ENCODE measurements around the gene ITGB5. TPM values are rescaled to one million over a fixed set of nuclear protein-coding genes. Genes with fewer than 3 reads are reported as not detected.
"Not testable (repeated sequence)": the region's sequence is repeated elsewhere in the genome, so short reads cannot be mapped to it uniquely, and the experiment has no call there.

ITGB5 gene
- total RNA-seq, 2 donors from 2014 or later, result 262 to 329 TPM

GRCh38 chr3:124792341-124793040 lies 94.7 kb downstream of the ITGB5 start:
- peaks cover 80% of the 10 kb centered on the region for H3K36me3 Mint-ChIP-seq (ENCODE audit: low read depth)
- H3K27ac Mint-ChIP-seq, result peak overlapping the region; percentile 39
- H3K4me3 ChIP-seq (ENCODE audit: low read length), result no peak overlapping the region
- no peaks in the 10 kb centered on the region for H3K27me3 Mint-ChIP-seq (ENCODE audit: insufficient read depth)
- no peaks in the 10 kb centered on the region for H3K27me3 ChIP-seq (ENCODE audit: control insufficient read depth, insufficient read depth, low read length, poor library complexity, severe bottlenecking)
- peaks cover 89% of the 10 kb centered on the region for H3K36me3 ChIP-seq (ENCODE audit: control insufficient read depth, insufficient read depth, low read length)
- H3K9ac ChIP-seq (ENCODE audit: extremely low read depth, low read length, poor library complexity, severe bottlenecking), result no peak overlapping the region
- no peak overlapping the region for H3K4me3 Mint-ChIP-seq
- 93 to 100% methylated on average over 4 to 7 of the region's 7 CpGs for WGBS, 2 experiments (ENCODE audit: insufficient coverage in 1 of 2, insufficient read length in 1 of 2)
- no peak overlapping the region for H3K27ac ChIP-seq (ENCODE audit: low read depth, low read length)
- no peaks in the 10 kb centered on the region for H3K4me1 Mint-ChIP-seq
- peaks cover 47% of the 10 kb centered on the region for H3K9me3 ChIP-seq (ENCODE audit: control insufficient read depth, low read length)
- TF ChIP-seq, protein P1, sequence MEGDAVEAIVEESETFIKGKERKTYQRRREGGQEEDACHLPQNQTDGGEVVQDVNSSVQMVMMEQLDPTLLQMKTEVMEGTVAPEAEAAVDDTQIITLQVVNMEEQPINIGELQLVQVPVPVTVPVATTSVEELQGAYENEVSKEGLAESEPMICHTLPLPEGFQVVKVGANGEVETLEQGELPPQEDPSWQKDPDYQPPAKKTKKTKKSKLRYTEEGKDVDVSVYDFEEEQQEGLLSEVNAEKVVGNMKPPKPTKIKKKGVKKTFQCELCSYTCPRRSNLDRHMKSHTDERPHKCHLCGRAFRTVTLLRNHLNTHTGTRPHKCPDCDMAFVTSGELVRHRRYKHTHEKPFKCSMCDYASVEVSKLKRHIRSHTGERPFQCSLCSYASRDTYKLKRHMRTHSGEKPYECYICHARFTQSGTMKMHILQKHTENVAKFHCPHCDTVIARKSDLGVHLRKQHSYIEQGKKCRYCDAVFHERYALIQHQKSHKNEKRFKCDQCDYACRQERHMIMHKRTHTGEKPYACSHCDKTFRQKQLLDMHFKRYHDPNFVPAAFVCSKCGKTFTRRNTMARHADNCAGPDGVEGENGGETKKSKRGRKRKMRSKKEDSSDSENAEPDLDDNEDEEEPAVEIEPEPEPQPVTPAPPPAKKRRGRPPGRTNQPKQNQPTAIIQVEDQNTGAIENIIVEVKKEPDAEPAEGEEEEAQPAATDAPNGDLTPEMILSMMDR (conservative IDR thresholded peaks at IDR 0.05), result no peak
- no peaks in the 10 kb centered on the region for H3K4me1 ChIP-seq (ENCODE audit: control insufficient read depth, insufficient read depth, low read length)
- DNase-seq, result no peak
- no peaks in the 10 kb centered on the region for H3K9me3 Mint-ChIP-seq

DNA sequence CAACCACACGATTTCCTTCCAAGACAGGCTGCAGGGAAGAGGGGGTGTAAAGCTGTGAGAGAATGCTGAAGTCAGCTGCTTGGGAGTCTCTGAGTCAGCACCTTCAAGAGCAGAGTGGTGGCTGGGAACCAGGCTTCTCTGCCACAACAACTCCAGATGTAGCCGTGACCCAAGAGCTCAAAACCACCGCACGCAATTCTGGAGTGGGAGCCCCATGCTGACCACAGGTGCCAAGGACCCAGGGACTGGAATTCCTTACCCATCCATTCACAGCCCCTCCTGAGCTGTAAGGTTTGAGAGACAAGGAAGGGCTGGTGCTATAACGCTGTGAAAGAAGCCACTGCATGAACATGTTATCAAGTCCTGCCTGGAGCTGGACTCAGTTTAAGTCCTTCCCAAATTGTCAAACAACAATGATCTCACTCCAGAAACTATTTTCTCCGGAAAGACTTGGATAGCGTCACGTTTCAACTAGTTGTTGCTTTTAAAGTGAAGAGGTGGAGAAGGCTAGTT lies 95.5 kb downstream of the ITGB5 start:
- H3K27ac ChIP-seq (ENCODE audit: low read depth, low read length), result no peak overlapping the region
- WGBS, 2 experiments (ENCODE audit: insufficient coverage in 1 of 2, insufficient read length in 1 of 2), result 95 to 97% methylated on average over 6 to 8 of the region's 8 CpGs
- peaks cover 90% of the 10 kb centered on the region for H3K36me3 ChIP-seq (ENCODE audit: control insufficient read depth, insufficient read depth, low read length)
- H3K4me3 Mint-ChIP-seq, result no peak overlapping the region
- no peaks in the 10 kb centered on the region for H3K4me1 ChIP-seq (ENCODE audit: control insufficient read depth, insufficient read depth, low read length)
- no peaks in the 10 kb centered on the region for H3K27me3 ChIP-seq (ENCODE audit: control insufficient read depth, insufficient read depth, low read length, poor library complexity, severe bottlenecking)
- peaks cover 79% of the 10 kb centered on the region for H3K36me3 Mint-ChIP-seq (ENCODE audit: low read depth)
- peak overlapping the region; percentile 86 for H3K27ac Mint-ChIP-seq
- H3K4me1 Mint-ChIP-seq, result peaks cover 5% of the 10 kb centered on the region
- H3K27me3 Mint-ChIP-seq (ENCODE audit: insufficient read depth), result no peaks in the 10 kb centered on the region
- peaks cover 47% of the 10 kb centered on the region for H3K9me3 ChIP-seq (ENCODE audit: control insufficient read depth, low read length)
- H3K4me3 ChIP-seq (ENCODE audit: low read length), result peak overlapping the region; percentile 29
- TF ChIP-seq, protein P1 (conservative IDR thresholded peaks at IDR 0.05), result no peak
- no peak for DNase-seq
- no peaks in the 10 kb centered on the region for H3K9me3 Mint-ChIP-seq
- H3K9ac ChIP-seq (ENCODE audit: extremely low read depth, low read length, poor library complexity, severe bottlenecking), result no peak overlapping the region

DNA sequence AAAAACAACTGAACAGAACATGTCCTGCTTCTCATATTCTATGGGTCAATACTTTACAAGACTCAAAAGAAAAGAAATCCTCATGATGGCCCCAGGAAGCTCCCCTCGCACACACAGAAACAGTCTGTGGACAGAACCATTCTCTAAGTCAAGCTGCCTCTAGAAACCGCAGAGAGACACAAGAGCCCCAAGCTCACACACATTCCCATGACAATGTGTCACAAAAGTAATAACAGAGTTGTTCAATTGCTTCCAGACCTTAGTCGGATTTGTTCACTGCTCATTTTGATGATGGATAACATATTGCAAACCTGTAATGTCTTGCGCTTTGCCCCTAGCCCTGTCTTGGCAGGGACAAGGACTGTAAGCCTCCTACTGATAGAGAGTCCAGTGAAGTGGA lies 96.0 kb downstream of the ITGB5 start:
- Histone ChIP-seq H3K4me3 (ENCODE audit: low read length) (peak overlapping the region; percentile 29), H3K36me3 (ENCODE audit: control insufficient read depth, insufficient read depth, low read length) (peaks cover 90% of the 10 kb centered on the region), H3K27me3 (ENCODE audit: control insufficient read depth, insufficient read depth, low read length, poor library complexity, severe bottlenecking) (no peaks in the 10 kb centered on the region), H3K9me3 (ENCODE audit: control insufficient read depth, low read length) (peaks cover 47% of the 10 kb centered on the region), H3K4me1 (ENCODE audit: control insufficient read depth, insufficient read depth, low read length) (no peaks in the 10 kb centered on the region), H3K27ac (ENCODE audit: low read depth, low read length) (no peak overlapping the region), H3K9ac (ENCODE audit: extremely low read depth, low read length, poor library complexity, severe bottlenecking) (no peak overlapping the region)
- Mint-ChIP-seq H3K36me3 (ENCODE audit: low read depth) (peaks cover 78% of the 10 kb centered on the region), H3K4me1 (peaks cover 9% of the 10 kb centered on the region), H3K27me3 (ENCODE audit: insufficient read depth) (no peaks in the 10 kb centered on the region), H3K9me3 (no peaks in the 10 kb centered on the region), H3K4me3 (no peak overlapping the region), H3K27ac (peak overlapping the region; percentile 86)
- DNase-seq, result no peak
- WGBS, 2 experiments (ENCODE audit: insufficient coverage in 1 of 2, insufficient read length in 1 of 2), result 89 to 97% methylated on average over 3 to 4 of the region's 4 CpGs
- TF ChIP-seq, protein P1 (conservative IDR thresholded peaks at IDR 0.05), result no peak

DNA sequence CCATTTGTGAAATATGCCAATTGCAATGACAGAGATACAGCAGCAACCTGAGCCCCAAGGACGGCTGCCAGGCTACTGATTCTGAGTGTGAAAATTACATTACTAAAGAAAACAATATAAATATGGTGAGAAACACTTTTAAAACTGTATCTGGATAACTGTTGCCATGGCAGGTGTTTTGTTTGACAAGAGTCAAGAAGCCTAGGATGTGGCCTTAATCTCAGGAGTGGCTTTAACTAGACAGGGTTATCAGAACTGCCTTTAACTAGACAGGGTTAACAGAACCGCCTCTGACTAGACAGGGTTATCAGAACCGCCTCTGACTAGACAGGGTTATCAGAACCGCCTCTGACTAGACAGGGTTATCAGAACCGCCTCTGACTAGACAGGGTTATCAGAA lies 98.1 kb downstream of the ITGB5 start:
- not testable (repeated sequence) for H3K9ac ChIP-seq (ENCODE audit: extremely low read depth, low read length, poor library complexity, severe bottlenecking); H3K4me1 Mint-ChIP-seq; H3K27ac ChIP-seq (ENCODE audit: low read depth, low read length); H3K27me3 ChIP-seq (ENCODE audit: control insufficient read depth, insufficient read depth, low read length, poor library complexity, severe bottlenecking); H3K27ac Mint-ChIP-seq; H3K4me1 ChIP-seq (ENCODE audit: control insufficient read depth, insufficient read depth, low read length); H3K4me3 Mint-ChIP-seq; H3K4me3 ChIP-seq (ENCODE audit: low read length); DNase-seq; H3K27me3 Mint-ChIP-seq (ENCODE audit: insufficient read depth); H3K9me3 Mint-ChIP-seq
- Histone ChIP-seq H3K36me3 (ENCODE audit: control insufficient read depth, insufficient read depth, low read length) (peaks cover 90% of the 10 kb centered on the region), H3K9me3 (ENCODE audit: control insufficient read depth, low read length) (peaks cover 47% of the 10 kb centered on the region)
- 93% methylated on average over 2 of the region's 5 CpGs; no CpG with 5 or more reads in 1 of the 2 experiments for WGBS, 2 experiments (ENCODE audit: insufficient coverage in 1 of 2, insufficient read length in 1 of 2)
- H3K36me3 Mint-ChIP-seq (ENCODE audit: low read depth), result peaks cover 77% of the 10 kb centered on the region

Measured in endodermal cell (in vitro differentiated cells).